Keratinocyte (primary cell): Measurements from ENCODE around the gene BAIAP2. TPM values are rescaled to one million over a fixed set of nuclear protein-coding genes. Genes with fewer than 3 reads are reported as not detected.
A peak's percentile ranks its signal among the peaks of the same experiment; 100 is the strongest.

Experiments used
- DNase-seq: peaks from one replicate; pipeline ENCODE4 v3.0.0-alpha.2; 2011; ENCODE audit warnings: low read depth, missing footprints, low spot score
- FAIRE-seq: peaks from 2 replicates; lab custom pipeline; 2011; peaks lifted over from hg19 to GRCh38; lab: Jason Lieb, UNC
- H2AFZ ChIP-seq: 2 replicates; pipeline ENCODE4 v1.6.0; 2012; ENCODE audit warnings: low read length, control low read depth, inconsistent platforms; ENCODE audit not compliant: control insufficient read depth
- H3K27ac ChIP-seq: 2 replicates; pipeline ENCODE4 v1.5.1; 2011; ENCODE audit warnings: low read length; ENCODE audit not compliant: control insufficient read depth, insufficient read depth
- H3K27me3 ChIP-seq: 3 replicates; pipeline ENCODE4 v1.6.0; 2011; ENCODE audit warnings: low read length; ENCODE audit not compliant: control insufficient read depth, insufficient read depth; ENCODE audit errors: extremely low read depth
- H3K36me3 ChIP-seq, 2 experiments: 2 replicates in 1 of 2; 3 replicates in 1 of 2; pipeline ENCODE4 v1.5.1; 2011; ENCODE audit warnings: low read length in 2 of 2, mild to moderate bottlenecking in 1 of 2; ENCODE audit not compliant: control insufficient read depth in 2 of 2, insufficient read depth in 2 of 2; ENCODE audit errors: extremely low read depth in 1 of 2
- H3K4me1 ChIP-seq: 3 replicates; pipeline ENCODE4 v1.5.1; 2011; ENCODE audit warnings: low read length; ENCODE audit not compliant: control insufficient read depth, insufficient read depth; ENCODE audit errors: extremely low read depth
- H3K4me2 ChIP-seq: 3 replicates; pipeline ENCODE4 v1.6.0; 2011; ENCODE audit warnings: low read depth, low read length; ENCODE audit not compliant: control insufficient read depth, insufficient read depth; ENCODE audit errors: extremely low read depth
- H3K4me3 ChIP-seq, 3 experiments: fragments of 200-600 bp in 1 of 3; sonication (generic) in 1 of 3; 2 replicates in 2 of 3; 3 replicates in 1 of 3; pipeline ENCODE4 v1.5.1; 2011 to 2016; ENCODE audit warnings: low read length in 3 of 3, mild to moderate bottlenecking in 3 of 3, control low read depth in 2 of 3, inconsistent platforms in 1 of 3, low read depth in 1 of 3, mixed read lengths in 1 of 3, mixed run types in 1 of 3, moderate library complexity in 1 of 3; ENCODE audit not compliant: control insufficient read depth in 2 of 3, insufficient read depth in 2 of 3; ENCODE audit errors: extremely low read depth in 1 of 3
- H3K79me2 ChIP-seq: 2 replicates; pipeline ENCODE4 v1.6.0; 2012; ENCODE audit warnings: low read length; ENCODE audit not compliant: control insufficient read depth, insufficient read depth
- H3K9ac ChIP-seq: 3 replicates; pipeline ENCODE4 v1.6.0; 2011; ENCODE audit warnings: low read length; ENCODE audit not compliant: control insufficient read depth, insufficient read depth; ENCODE audit errors: extremely low read depth
- H3K9me1 ChIP-seq: 3 replicates; pipeline ENCODE4 v1.6.0; 2011; ENCODE audit warnings: low read length; ENCODE audit not compliant: control insufficient read depth, insufficient read depth; ENCODE audit errors: extremely low read depth
- H3K9me3 ChIP-seq: 2 replicates; pipeline ENCODE4 v1.5.1; 2012; ENCODE audit warnings: low read depth, low read length; ENCODE audit not compliant: control insufficient read depth
- H4K20me1 ChIP-seq: 3 replicates; pipeline ENCODE4 v1.6.0; 2011; ENCODE audit warnings: low read length; ENCODE audit not compliant: control insufficient read depth, insufficient read depth; ENCODE audit errors: extremely low read depth
- EZH2 ChIP-seq: IDR thresholded peaks from one replicate; pipeline ENCODE4 v1.6.1; 2012; ENCODE audit warnings: inconsistent platforms, mild to moderate bottlenecking, low read length, moderate library complexity
- dilution Hi-C: fragments of 300-500 bp; cut with MboI; formaldehyde crosslinking; loops from one replicate; pipeline ENCODE4 v1.7.0; 2020; ENCODE audit warnings: low sequenced_read_pairs; ENCODE audit not compliant: extremely low pct_ligation_motif_present
- polyA plus RNA-seq, 5 experiments: library from polyadenylated mRNA; depleted of rRNA in 3 of 5; stranded (reverse) in 3 of 5; stranded (forward) in 1 of 5; unstranded in 1 of 5; fragments of >200 nt; gene quantifications; 1 replicate in 1 of 5; 2 replicates in 3 of 5; 3 replicates in 1 of 5; pipeline versions ENCODE4 v1.2.1 to v1.2.3, GENCODE V29; 2011 to 2012; ENCODE audit warnings: missing spikeins in 2 of 5, low read depth in 1 of 5, low replicate concordance in 1 of 5
- TF ChIP-seq, protein P1 (sequence below), 3 experiments: IDR thresholded peaks in 1 of 3; conservative IDR thresholded peaks in 1 of 3; optimal IDR thresholded peaks in 1 of 3; 2 replicates in 2 of 3; 3 replicates in 1 of 3; pipeline versions ENCODE3 to v1.5.1; 2011; ENCODE audit warnings: low read length in 3 of 3, mild to moderate bottlenecking in 3 of 3, moderate library complexity in 2 of 3, control low read depth in 1 of 3, inconsistent platforms in 1 of 3; ENCODE audit not compliant: insufficient read depth in 2 of 3; ENCODE audit errors: extremely low read depth in 1 of 3

The BAIAP2 gene
- polyA plus RNA-seq, 1 donor (not counting 4 experiments of a cell fraction or from before 2014, with no cell fraction given) = 56.7 TPM

DNA sequence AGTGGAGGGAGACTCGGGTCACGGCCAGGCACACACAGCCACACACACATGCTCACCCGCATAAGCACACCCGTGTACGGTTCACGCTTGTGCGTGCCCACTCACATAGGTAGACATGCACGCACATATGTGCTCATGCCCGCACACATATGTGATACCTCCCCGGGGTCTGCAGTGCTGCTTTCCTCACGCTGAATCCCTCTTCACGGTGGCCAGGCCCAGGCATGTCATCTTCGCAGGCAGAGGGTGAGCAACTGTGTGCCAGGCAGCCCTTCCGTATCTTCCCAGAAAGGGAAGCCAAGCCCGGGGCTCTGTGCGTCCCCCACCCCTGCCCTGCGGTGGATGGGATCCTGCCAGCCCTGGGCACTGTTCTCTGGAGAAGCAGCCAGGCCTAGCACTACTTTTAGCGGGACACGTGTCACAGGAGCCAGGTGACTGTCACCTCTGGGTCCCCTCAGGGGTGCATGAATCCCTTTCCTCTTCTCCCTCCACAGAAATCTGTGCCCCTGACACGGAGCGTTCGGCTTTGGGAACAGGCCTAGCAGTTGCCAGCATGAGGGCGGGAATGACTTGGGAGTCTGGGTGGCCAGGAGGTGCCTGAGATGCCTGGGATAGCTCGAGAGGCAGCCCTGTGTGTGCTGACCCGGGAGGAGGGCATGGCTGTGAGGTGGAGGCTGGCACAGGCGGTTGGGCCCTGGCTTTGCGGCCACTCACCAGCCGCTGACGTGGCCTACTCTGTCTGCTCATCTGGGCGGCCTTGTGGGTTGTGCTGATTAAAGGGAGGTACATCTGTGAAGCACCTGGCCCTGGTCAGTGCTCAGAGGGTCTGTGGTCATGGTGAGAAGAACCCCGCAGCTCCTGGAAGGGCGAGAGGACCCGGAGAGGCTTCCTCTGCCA, 47.5 kb downstream of the BAIAP2 start:
- Histone ChIP-seq H3K79me2 (peaks cover 38% of the 10 kb centered on the region), H3K27ac (peak overlapping the region; percentile 91), H3K27me3 (no peaks in the 10 kb centered on the region), H3K4me3 (peak overlapping the region in 1 of 3 experiments; percentile 25), H3K9ac (peak overlapping the region; percentile 88), H2AFZ (no peak overlapping the region), H4K20me1 (no peaks in the 10 kb centered on the region), H3K9me3 (no peaks in the 10 kb centered on the region), H3K4me1 (peaks cover 54% of the 10 kb centered on the region), H3K4me2 (peak overlapping the region; percentile 50), H3K9me1 (no peaks in the 10 kb centered on the region), H3K36me3 (peaks cover 16 to 47% of the 10 kb centered on the region in 2 experiments)
- dilution Hi-C loops = no loop called here
- TF ChIP-seq, protein P1, sequence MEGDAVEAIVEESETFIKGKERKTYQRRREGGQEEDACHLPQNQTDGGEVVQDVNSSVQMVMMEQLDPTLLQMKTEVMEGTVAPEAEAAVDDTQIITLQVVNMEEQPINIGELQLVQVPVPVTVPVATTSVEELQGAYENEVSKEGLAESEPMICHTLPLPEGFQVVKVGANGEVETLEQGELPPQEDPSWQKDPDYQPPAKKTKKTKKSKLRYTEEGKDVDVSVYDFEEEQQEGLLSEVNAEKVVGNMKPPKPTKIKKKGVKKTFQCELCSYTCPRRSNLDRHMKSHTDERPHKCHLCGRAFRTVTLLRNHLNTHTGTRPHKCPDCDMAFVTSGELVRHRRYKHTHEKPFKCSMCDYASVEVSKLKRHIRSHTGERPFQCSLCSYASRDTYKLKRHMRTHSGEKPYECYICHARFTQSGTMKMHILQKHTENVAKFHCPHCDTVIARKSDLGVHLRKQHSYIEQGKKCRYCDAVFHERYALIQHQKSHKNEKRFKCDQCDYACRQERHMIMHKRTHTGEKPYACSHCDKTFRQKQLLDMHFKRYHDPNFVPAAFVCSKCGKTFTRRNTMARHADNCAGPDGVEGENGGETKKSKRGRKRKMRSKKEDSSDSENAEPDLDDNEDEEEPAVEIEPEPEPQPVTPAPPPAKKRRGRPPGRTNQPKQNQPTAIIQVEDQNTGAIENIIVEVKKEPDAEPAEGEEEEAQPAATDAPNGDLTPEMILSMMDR (optimal IDR thresholded peaks at IDR 0.05 in 1 of 3, IDR thresholded peaks at IDR 0.05 in 1 of 3, conservative IDR thresholded peaks at IDR 0.05 in 1 of 3; ENCODE audit: extremely low read depth in 1 of 3, insufficient read depth in 2 of 3, low read length in 3 of 3) = no peak
- DNase-seq (no peak), FAIRE-seq (peak; percentile 96)

DNA sequence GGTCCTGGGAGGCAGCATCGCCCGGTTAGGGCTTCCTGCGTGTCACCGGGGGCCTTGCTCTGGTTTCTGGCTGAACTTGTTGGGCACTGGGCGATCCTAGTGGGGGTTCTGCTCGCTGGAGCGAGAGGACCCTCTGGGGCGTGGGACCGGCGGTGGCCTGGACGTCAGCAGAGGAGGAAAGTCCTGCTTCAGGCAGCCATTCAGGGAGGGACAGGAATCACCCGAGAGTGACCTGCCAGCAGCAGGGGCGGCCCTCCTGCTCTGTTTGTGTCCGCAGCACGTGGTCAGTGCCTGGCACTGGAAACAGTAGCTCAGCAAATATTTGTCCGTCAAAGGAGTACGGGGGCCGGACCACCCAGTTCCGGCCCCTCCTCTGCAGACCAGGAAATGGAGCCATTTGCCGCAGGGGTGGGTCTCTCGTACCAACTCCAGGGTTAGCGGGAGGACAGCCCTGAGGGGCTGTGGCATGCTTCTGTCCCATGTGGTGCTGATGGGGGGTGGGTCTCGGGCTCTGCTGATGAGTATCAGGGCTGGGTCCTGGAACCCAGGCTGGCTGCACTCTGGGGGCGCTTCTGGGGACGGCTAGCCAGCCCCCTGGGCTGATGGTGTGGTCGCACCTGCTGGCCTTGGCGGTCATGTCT, 48.3 kb downstream of the BAIAP2 start:
- DNase-seq (no peak), FAIRE-seq (no peak)
- TF ChIP-seq, protein P1 (optimal IDR thresholded peaks at IDR 0.05 in 1 of 3, IDR thresholded peaks at IDR 0.05 in 1 of 3, conservative IDR thresholded peaks at IDR 0.05 in 1 of 3; ENCODE audit: extremely low read depth in 1 of 3, insufficient read depth in 2 of 3, low read length in 3 of 3) = no peak
- no peak for TF ChIP-seq EZH2
- H3K9ac ChIP-seq = peak overlapping the region; percentile 88
- no peak overlapping the region for H2AFZ ChIP-seq
- no peak overlapping the region for H3K4me2 ChIP-seq
- H3K36me3 ChIP-seq = peaks cover 21 to 53% of the 10 kb centered on the region in 2 experiments
- H3K79me2 ChIP-seq = peaks cover 37% of the 10 kb centered on the region
- H3K4me3 ChIP-seq = no peak overlapping the region
- H3K27me3 ChIP-seq = no peaks in the 10 kb centered on the region
- peak overlapping the region; percentile 91 for H3K27ac ChIP-seq
- no peaks in the 10 kb centered on the region for H3K9me3 ChIP-seq
- no peaks in the 10 kb centered on the region for H4K20me1 ChIP-seq
- H3K9me1 ChIP-seq = no peaks in the 10 kb centered on the region
- peaks cover 63% of the 10 kb centered on the region for H3K4me1 ChIP-seq
- dilution Hi-C loops = no loop called here
